ENCODE data around the gene MAD1L1. TPM values are rescaled to one million over a fixed set of nuclear protein-coding genes. Genes with fewer than 3 reads are reported as not detected.

The MAD1L1 gene
- polyA plus RNA-seq, 4 donors: 22.6 to 26.9 (median 24.6) TPM

DNA sequence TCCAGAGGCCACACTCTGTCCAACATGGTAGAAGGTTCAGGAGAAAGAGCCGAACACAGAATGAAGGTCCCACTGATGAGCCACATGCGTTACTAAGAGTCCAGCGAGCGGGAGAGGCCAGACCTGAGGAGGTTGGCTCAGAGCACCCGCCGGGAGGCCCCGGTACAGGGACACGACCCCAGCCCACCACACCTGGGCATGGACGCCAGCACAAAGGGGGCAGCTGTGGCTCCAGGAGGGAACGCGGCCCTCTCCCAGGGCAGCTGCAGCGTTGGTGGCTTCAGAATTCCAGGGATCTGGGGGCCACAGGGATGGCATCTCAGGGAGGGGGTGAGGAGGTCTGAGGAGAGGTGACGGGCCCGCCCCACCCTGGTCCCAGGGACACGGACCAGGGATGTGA, 280.0 kb downstream of the MAD1L1 start:
- no peak for DNase-seq (ENCODE audit: low read depth in 4 of 4, low spot score in 3 of 4)

DNA sequence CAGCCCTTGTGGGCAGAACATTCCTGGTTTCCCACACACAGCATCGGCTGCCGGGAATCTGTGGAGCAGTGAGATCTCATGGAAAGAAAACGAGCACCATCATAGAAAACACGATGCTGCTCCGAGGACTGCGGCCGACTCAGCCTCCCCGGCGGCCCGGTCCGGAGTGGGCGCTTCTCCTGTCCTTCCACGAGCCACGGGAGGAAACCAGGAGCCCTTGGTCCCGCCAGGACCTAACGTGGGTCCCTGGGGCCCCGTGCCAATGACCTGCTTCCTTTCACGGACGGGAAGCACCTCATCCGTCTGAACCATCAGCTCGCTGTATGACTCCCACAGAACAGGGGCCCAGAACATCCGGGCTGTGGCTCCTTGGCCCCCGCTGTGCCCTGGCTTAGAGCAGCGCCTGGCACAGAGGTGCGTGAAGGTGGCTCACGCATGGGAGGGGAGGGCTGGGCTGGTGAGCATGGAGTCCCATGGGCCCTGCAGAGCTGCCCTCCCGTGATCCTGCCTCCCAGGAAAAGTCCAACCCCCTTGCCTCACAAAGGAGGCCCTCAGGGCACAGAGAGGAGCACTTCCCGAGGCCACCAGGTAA, 280.5 kb downstream of the MAD1L1 start:
- DNase-seq (ENCODE audit: low read depth in 4 of 4, low spot score in 3 of 4): no peak

DNA sequence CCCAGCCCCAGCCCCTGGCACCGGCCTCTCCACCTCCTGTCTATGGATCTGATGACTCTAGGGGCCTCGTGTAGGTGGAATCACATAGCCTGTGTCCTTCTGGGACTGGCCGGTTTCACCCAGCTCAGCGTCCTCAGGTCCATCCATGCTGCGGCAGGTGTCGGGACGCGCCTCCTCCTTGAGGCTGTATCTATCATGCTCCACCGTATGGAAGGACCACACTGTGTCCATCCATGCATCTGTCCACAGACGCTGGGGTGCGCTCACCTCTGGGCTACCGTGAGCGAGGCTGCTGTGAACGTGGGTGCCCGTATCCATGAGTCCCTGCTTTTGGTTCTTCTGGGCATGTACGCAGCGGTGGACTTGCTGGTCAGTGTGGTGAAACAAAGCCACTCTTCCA, 281.1 kb downstream of the MAD1L1 start:
- no peak for DNase-seq (ENCODE audit: low read depth in 4 of 4, low spot score in 3 of 4)

DNA sequence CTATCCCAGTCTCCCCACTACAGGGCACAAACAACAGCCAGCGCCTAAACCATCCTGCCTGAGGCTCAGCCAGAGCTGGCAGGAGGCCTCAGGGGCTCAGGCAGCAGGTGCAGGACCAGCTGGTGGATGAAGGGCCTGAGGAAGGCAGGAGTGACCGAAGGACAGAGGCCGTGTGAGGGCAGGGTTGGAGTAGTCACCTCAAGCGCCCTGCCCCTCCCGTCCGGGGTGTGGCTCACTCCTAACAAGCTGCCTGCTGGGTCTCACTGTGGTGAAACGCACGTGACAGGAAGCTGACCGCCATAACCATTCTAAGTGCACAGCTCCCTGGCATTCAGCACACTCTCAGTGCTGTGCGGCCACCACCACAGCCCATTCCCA, 281.6 kb downstream of the MAD1L1 start:
- DNase-seq (ENCODE audit: low read depth in 4 of 4, low spot score in 3 of 4): no peak

DNA sequence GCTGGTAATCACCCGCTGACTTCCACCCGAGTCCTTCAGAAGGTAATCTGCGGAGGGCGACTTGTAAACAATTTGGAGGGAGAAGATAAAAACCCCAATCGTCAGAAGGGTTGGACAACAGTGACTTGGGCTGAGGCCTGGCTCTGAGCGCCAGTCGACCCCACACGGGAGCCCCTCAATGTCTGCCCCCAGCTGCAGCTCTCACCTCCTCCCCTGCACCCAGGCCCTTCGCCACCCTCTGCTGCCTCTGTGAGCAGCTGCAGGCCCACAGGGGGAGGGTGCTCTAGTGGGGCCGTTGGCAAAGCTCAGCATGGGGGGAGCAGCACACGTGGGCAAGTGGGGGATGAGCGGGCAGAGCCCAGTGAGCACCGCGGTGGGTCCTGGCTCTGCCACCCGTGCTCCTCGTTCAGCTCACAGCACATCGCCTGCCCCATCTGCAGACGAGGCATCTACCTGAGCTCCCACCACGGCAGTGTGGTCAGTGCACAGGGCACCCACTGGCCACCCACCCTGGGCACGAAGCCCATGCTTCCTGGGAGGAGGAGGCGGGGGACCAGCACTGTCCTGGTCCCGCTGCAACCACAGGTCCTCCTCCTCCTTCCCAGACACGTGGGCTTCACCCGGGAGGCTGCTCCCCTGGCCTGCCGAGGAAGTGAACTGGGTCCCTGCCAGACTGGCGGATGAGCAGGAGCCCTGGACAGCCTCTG, 282.1 kb downstream of the MAD1L1 start:
- DNase-seq (ENCODE audit: low read depth in 4 of 4, low spot score in 3 of 4): no peak

DNA sequence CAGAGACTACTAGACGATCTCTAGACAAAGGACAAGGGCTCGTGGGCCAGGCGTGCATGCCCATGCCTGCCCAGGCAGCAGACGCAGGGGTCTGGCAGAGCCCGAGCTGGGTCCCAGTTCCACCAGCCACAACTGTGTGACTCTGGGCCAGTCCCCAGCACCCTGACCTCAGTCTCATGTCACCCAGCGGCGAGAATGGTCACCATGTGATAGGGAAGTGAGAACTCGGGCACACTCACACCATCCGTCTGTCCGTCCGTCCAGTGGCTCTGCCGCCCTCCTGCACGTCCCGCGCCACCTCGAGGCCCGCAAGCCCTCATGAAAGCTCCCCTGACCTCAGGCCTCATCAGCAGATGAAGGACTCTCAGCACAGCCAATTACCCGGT, 282.7 kb downstream of the MAD1L1 start:
- no peak for DNase-seq (ENCODE audit: low read depth in 4 of 4, low spot score in 3 of 4)

DNA sequence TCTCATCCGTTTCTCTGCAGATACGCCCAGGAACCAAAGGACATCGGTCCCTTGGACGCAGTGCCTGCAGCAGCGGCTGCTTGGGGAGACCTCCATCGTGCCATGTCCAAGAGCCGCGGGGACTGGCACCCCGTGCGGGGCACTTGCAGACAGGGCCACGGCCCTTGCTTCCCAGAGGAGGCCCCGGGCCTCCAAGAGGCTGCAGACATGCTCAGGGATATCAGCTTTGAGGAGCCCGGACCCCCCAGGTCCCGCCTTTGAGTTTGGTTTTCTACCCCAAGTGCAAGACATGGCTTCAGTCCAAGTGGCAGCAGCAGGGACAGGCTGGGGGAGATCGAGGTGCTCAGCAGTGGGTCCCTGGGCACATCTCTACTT, 283.1 kb downstream of the MAD1L1 start:
- DNase-seq (ENCODE audit: low read depth in 4 of 4, low spot score in 3 of 4): no peak

DNA sequence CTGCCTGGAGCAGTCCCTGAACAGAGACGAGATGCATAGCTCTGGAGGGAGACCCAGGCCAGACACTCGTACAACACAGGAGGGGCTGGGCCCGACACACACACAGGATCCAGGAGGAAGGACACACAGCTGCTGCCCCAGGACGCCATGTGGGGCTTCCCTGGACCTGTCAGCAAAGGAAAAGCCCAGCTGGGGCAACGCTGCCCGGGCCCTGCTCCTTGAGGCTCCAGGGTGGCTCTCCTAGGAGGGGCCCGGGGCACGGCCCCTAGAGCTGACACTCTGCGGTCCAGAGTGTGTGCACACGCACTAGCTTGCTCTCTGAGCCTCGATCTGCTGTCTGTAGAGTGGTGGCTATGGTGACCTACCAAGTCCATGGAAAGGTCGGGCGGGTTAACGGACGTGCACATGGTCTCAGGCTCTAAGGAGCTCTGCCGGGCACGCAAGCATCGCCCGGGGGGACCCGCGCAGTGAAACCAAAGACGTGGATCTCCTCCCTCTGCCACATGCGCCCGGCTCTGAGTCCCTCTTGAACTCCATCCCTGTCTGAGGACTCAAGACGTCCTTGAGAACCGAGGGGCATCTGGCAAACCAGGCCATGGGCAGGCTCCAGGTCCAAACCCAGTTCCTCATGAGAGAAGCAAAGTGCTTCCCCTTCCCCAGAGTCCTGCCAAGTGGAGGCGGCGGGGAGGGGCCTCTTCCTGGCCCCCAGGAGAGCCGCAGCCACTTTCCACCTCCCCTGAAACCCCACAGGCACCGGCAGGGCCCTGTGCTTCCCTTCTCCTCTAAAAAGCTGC, 283.7 kb downstream of the MAD1L1 start:
- DNase-seq (ENCODE audit: low read depth in 4 of 4, low spot score in 3 of 4): no peak

DNA sequence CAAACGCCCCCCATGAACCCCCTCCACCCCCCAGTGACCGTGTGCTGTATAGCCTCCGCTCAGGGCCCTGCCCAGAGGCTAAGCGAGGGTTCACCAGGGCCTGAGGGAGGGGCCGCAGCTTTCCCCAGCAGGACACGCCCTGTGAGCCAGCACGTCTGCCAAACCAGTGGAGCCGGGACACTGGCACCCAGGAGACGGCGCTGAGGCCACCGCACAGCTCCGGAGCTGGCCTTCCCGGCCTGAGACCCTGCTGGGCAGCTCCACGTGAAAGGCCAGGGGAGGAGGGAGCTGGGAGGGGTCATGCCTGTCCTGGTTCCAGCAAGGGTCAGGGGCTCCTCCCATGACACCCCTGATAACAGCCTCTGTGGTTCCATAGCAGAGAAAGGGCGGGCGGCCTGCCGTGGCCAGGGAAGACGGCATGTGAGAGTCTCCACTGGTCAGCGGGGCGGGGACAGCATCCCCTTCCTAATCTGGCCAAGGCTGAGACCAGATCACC, 284.4 kb downstream of the MAD1L1 start:
- no peak for DNase-seq (ENCODE audit: low read depth in 4 of 4, low spot score in 3 of 4)

DNA sequence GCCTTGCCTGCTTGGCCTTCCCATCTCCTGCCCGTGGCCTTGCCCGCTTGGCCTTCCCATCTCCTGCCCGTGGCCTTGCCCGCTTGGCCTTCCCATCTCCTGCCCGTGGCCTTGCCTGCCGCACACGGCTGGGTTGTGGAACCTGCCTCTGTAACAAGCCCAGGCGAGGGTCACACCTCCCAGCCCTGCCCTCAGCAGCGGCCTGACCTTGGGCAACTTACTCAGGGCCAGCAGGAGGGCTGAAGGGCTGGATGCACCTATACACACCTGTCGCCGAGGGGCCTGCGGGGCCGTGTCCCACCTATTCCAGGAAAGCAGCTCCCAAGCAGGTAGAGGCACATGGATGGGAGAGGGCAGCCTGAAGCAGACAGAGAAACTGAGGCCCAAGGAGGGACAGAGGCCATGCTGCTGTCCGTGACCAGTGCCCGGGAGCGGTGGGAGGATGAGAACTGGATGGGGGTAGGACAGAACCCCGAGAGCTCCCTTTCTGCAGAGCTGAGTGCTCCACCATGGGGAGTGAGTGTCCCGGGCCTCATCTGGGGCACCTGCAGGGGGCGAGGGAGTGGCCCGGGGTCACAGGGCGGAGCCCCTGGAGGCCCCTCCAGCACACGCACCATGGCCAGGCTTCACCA, 285.0 kb downstream of the MAD1L1 start:
- DNase-seq (ENCODE audit: low read depth in 4 of 4, low spot score in 3 of 4): no peak

DNA sequence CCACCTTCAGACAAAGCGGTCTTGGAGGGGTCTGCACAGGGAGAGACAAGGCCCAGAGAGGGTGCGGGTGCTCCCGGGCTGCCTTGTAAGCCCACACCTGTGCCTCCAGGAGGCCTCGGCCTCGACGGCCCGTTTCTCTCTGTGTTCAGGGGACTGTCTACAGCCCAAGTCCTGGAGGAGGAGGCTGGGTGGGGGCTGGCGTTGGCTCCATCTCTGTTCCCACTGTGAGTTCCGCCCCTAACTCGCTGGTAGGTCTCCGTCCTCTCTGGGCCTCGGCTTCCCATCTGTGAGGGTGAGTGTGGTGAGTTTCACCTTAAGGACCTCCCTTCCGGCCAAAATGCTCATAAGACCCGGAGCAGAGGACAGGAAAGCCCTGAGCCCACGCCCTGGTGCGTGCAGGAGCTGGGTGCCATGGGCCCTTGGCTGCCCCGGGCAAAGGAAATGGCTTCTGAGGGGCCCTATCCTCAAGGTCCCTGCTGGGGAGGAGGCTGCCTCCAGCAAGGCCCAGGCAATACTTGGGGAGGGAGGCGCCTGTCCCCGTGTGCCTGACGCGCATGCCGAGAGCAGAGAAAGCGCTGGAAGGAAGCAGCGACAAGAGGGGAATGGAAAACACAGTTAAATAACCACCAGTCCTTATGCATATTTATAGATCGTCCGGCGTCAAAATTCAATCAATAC, 285.8 kb downstream of the MAD1L1 start:
- DNase-seq (ENCODE audit: low read depth in 4 of 4, low spot score in 3 of 4): no peak

DNA sequence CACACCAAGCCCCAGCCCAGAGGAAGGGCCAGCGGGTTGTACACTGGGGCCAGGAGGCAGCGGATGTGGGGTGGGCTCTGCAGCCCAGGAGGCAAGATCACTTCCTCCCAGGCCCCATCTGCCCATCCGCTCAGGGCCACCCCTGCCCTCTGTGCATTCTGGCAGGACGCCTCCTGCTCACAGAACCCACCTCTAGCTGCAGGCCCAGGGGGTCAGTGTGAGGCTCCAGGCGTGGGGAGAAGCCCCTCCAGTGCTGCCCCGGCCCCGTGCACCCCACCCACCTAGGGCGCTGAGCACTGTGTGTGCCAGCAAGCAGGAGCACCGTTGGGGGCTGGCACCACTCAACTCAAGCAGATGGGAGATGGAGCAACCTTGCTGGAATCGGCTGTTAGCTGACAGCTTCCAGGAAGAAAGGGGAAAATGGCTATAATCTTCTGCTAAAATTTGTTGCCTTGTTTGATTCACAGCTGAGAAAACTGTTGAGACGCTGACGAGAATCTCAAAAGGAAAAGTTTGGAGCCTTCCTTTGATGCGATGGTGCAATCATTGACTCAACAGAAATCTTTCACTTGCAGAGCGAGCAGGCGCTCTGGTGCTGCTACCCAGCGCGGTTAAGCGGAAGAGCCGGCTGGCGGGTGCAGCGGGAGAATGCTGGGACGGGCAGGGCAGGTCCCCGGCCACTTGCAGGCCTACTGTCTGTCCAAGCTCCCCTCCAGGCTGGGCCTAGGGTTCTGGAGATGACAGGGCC, 286.5 kb downstream of the MAD1L1 start:
- DNase-seq (ENCODE audit: low read depth in 4 of 4, low spot score in 3 of 4): no peak

DNA sequence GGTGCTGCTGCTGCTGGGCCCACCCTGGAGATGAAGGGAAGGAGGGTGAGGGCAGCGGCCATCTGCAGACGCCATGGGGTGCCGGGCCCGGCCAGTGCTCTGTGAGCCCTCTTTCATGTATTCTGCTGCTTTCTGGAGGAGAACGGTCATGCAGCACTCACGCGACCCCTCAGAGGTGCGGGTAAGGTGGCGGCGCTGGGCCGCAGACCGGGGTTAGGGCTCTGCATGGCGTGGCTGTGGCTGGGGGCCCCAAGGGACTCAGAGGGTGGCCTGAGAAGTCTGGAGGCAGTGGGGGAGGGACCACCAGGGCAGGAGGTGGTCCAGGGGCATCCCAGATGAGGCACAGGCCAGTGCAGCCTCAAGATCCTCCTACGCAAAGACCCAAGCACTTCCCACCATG, 287.2 kb downstream of the MAD1L1 start:
- no peak for DNase-seq (ENCODE audit: low read depth in 4 of 4, low spot score in 3 of 4)

DNA sequence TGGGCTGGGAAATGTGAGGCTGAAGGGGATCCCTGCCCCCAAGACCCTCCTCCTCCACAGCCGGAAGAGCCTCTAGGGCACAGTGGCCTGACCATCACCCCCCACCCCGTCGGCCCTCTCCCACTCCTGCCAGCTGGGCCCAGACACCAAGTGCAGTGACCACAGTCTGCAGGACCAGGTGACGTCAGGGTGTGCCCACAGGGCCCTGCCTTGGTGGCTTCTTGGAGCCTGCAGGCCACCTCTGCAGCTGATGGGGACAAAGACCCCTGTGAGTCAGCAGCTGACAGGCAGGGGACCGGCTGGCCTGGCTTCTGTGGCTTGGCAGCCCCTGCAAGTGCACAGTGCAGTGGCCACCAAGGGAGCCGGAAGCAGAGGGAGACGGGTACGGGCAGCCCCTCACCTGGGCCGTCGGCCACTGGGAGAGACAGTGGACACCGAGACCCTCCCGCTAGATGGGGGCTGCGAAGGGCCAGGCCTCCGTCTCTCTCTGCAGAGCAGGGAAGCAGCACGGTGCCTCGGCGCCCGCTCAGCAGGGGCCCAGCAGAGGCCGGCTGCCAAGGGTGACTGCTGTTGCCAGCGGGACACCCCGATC, 288.0 kb downstream of the MAD1L1 start:
- no peak for DNase-seq (ENCODE audit: low read depth in 4 of 4, low spot score in 3 of 4)

DNA sequence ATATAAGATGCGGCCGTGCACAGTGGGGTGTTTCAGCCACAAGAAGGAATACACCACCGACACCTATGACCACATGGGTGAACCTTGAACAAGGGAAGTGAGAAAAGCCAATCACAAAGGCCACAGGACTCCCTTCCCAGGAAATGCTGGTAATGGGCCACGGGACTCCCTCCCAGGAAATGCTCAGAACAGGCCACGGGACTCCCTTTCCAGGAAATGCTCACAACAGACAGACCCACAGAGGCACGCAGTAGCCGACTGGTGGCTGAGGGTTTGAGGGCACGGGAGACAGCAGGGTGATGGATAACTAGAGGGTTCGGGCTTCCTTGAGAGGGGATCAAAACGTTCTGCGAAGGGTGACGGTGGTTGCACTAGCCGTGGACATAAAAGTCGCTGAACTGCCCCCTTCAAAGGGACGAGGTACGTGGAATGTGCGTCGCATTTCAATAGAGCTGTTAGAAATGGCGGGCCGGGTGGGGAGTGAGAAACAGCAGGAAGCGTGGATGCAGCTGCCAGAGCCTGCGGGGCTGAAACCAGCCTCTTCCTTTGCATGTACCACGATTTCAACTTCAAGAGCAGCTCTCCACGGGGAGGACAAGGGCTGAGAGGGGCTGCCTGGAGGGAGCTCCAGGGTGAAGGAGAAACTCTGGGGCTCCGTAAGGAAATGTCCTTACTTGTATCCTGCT, 288.7 kb downstream of the MAD1L1 start:
- DNase-seq (ENCODE audit: low read depth in 4 of 4, low spot score in 3 of 4): no peak

DNA sequence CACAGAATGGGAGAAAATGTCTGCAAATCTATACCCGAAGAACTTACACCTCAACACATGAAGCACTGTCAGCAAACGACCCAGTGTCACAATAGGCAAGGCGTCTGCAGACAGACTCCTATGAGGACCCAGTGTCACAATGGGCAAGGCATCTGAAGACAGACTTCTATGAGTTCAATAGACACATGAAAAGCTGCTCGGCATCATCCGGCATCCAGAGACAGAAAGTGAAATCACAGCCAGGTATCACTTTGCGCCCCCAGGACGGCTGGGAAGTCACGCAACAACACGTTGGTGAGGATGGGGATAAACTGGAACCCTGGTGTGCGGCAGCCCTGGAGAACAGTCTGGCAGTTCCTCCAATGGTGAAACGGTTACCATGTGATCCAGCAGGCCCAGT, 289.4 kb downstream of the MAD1L1 start:
- DNase-seq (ENCODE audit: low read depth in 4 of 4, low spot score in 3 of 4): no peak

DNA sequence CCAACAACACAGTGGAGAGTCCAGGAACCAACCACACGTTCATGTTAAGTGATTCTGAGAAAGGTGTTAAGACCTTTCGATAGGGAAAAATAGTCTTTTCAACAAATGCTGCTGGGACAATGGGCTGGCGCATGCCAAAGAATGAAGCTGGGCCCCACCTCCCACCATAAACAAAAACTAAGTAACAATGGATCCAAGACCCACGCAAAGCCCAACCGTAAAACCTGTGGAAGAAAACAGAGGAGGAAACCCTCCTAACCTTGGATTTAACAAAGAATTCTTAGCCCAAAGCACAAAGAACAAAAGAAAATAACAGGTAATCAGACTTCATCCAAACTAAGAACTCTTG, 289.8 kb downstream of the MAD1L1 start:
- no peak for DNase-seq (ENCODE audit: low read depth in 4 of 4, low spot score in 3 of 4)

DNA sequence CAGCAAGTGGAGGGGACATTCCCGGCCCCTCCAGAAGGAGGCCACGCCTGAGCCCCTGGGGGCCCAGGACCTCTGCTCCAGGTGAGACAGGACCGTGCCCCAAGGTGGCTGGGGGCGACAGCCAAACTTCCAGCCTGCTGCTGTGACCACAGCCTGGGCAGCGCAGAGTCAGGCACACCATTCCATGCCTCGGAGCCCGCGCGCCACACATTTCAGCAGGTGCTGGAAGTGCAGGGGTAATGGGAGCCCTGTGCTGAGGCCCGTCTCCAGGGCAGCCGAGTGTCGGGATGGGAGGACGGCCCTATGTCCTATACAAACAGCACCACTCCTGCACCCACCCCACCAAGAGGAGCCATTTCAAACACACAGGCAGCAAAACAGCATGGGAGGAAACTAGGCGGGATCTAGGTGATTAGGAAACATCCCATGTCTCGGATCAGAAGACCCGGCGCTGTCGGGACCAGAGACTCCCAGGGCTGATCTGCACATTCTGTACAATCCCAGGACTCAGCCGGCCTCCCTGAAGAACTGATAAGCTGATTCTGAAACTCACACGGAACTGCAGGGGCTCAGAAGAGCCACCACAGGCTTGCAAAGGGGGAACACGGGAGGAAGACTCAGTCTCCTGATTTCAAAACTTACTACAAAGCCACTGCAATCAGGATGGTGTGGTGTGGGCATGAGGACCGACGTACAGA, 290.4 kb downstream of the MAD1L1 start:
- no peak for DNase-seq (ENCODE audit: low read depth in 4 of 4, low spot score in 3 of 4)
